ENCODE measurements around the gene BNC1.

DNA sequence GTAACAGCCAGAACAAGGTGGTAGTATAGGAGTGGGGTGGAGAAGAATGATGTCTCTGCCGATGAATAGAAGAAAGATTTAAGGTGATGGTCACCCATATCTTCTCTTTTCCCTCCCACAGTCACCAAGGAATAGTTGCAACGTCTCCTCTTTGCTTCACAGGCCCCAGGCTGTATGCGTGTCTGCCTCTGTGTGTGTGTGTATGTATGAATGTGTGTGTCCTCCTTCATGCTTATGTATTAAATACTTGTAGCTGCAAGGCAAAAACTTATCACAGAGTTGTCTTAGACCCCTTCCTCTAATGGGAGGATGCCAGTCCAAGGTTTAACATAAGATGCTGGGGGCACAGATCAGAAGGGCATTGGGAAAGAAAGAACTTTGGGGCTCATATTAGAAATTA is 19.1 kb upstream of the BNC1 start:
- TF ChIP-seq, protein P1, sequence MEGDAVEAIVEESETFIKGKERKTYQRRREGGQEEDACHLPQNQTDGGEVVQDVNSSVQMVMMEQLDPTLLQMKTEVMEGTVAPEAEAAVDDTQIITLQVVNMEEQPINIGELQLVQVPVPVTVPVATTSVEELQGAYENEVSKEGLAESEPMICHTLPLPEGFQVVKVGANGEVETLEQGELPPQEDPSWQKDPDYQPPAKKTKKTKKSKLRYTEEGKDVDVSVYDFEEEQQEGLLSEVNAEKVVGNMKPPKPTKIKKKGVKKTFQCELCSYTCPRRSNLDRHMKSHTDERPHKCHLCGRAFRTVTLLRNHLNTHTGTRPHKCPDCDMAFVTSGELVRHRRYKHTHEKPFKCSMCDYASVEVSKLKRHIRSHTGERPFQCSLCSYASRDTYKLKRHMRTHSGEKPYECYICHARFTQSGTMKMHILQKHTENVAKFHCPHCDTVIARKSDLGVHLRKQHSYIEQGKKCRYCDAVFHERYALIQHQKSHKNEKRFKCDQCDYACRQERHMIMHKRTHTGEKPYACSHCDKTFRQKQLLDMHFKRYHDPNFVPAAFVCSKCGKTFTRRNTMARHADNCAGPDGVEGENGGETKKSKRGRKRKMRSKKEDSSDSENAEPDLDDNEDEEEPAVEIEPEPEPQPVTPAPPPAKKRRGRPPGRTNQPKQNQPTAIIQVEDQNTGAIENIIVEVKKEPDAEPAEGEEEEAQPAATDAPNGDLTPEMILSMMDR (IDR thresholded peaks at IDR 0.05) = no peak
- TF ChIP-seq POLR2A (IDR thresholded peaks at IDR 0.05) = no peak
- no peak for TF ChIP-seq POLR2AphosphoS5 (IDR thresholded peaks at IDR 0.05)
